Measurements from ENCODE around the gene NTN3. TPM values are rescaled to one million over a fixed set of nuclear protein-coding genes. Genes with fewer than 3 reads are reported as not detected.

Gene NTN3
- total RNA-seq, 3 donors from 2014 or later, result 0.44 TPM; not detected in 2

DNA sequence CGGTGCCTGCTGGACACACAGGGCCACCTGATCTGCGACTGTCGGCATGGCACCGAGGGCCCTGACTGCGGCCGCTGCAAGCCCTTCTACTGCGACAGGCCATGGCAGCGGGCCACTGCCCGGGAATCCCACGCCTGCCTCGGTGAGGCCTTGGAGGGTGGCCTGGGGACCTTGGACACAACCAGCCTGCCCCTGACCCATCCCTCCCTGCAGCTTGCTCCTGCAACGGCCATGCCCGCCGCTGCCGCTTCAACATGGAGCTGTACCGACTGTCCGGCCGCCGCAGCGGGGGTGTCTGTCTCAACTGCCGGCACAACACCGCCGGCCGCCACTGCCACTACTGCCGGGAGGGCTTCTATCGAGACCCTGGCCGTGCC is 1.4 kb downstream of the NTN3 start:
- no peak for DNase-seq
- Histone ChIP-seq H3K9me3 (no peaks in the 10 kb centered on the region), H3K4me3 (no peak overlapping the region), H3K4me1 (ENCODE audit: low read depth) (peaks cover 43% of the 10 kb centered on the region), H3K36me3 (ENCODE audit: low read depth) (no peaks in the 10 kb centered on the region)
- ATAC-seq, result no peak
- TF ChIP-seq, protein P1, sequence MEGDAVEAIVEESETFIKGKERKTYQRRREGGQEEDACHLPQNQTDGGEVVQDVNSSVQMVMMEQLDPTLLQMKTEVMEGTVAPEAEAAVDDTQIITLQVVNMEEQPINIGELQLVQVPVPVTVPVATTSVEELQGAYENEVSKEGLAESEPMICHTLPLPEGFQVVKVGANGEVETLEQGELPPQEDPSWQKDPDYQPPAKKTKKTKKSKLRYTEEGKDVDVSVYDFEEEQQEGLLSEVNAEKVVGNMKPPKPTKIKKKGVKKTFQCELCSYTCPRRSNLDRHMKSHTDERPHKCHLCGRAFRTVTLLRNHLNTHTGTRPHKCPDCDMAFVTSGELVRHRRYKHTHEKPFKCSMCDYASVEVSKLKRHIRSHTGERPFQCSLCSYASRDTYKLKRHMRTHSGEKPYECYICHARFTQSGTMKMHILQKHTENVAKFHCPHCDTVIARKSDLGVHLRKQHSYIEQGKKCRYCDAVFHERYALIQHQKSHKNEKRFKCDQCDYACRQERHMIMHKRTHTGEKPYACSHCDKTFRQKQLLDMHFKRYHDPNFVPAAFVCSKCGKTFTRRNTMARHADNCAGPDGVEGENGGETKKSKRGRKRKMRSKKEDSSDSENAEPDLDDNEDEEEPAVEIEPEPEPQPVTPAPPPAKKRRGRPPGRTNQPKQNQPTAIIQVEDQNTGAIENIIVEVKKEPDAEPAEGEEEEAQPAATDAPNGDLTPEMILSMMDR (IDR thresholded peaks at IDR 0.05), result no peak
- intact Hi-C loops (cut with DNase I, micrococcal nuclease), result no loop called here

DNA sequence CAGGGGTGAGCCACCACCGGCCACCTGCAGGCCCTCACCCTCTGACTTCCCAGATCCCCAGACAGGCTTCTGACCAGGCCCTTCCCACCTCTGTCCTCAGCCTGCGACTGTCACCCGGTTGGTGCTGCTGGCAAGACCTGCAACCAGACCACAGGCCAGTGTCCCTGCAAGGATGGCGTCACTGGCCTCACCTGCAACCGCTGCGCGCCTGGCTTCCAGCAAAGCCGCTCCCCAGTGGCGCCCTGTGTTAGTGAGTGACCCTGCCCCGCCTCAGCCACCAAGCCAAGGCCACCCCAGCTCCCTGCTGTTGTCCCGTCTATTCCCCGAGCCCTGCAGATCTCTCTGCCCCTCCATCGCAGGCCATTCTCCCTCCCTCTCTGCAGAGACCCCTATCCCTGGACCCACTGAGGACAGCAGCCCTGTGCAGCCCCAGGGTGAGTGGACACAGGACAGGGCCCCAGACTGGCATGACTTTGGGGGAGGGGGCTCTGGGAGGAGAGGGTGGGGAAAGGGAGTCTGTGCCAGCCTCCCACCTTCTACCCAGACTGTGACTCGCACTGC is 1.9 kb downstream of the NTN3 start:
- Histone ChIP-seq H3K4me3 (no peak overlapping the region), H3K36me3 (ENCODE audit: low read depth) (no peaks in the 10 kb centered on the region), H3K9me3 (no peaks in the 10 kb centered on the region), H3K4me1 (ENCODE audit: low read depth) (peaks cover 38% of the 10 kb centered on the region)
- intact Hi-C loops (cut with DNase I, micrococcal nuclease), result no loop called here
- no peak for DNase-seq
- ATAC-seq, result no peak
- TF ChIP-seq, protein P1 (IDR thresholded peaks at IDR 0.05), result no peak

- H3K36me3 ChIP-seq (ENCODE audit: low read depth), result no peaks in the 10 kb centered on the region
- no peak for ATAC-seq
- intact Hi-C loops (cut with DNase I, micrococcal nuclease), result no loop called here
- H3K9me3 ChIP-seq, result no peaks in the 10 kb centered on the region
- TF ChIP-seq, protein P1 (IDR thresholded peaks at IDR 0.05), result no peak
- peak in 1 of 3 donors; percentile 66 for DNase-seq
- peaks cover 33% of the 10 kb centered on the region for H3K4me1 ChIP-seq (ENCODE audit: low read depth)
- H3K4me3 ChIP-seq, result no peak overlapping the region
Observed at GRCh38 chr16:2473446-2473926, 2.4 kb downstream of the NTN3 start.

DNA sequence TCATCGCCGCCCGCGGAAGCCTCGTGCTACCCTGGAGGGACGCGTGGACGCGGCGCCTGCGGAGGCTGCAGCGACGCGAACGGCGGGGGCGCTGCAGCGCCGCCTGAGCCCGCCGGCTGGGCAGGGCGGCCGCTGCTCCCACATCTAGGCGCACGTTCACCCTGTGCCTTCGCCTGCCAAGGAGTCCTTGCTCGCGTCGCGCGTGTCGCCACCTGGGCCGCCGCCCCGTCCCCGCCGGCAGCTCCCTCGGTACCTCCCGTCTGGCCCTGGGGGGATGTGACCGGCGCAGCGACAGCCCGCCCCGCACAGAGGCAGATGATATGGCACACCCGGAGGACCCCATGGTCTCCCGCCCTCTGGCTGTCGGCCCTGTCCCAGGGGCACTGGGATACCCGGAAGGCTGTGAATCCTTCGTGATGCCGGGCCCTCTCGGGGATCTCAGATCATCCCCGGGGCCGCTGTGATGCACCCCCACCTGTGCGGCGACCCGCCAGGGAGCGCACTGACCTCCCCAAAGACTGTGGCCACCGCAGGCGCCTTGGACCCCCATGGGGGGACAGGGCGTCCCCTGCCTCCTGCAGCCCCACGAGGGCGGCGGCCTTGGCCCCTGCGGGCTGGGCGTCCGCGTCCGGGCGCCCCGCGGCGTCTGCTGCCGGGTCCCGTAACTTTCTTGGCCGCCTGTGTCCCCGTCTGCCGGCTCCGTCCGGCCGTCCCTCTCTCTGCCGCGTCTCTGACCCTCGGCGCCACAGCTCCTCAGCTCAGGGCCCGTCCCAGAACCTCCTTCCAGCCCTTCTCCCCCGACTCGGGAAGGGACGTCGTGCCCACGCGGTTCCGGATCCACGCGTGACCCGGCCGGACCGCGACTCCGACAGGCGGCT is 3.1 kb downstream of the NTN3 start:
- ATAC-seq (peak; percentile 77), DNase-seq (peak; percentile 59 to 75 (median 75))
- Histone ChIP-seq H3K36me3 (ENCODE audit: low read depth) (no peaks in the 10 kb centered on the region), H3K4me1 (ENCODE audit: low read depth) (peaks cover 26% of the 10 kb centered on the region), H3K9me3 (no peaks in the 10 kb centered on the region), H3K4me3 (peak overlapping the region; percentile 54)
- TF ChIP-seq, protein P1 (IDR thresholded peaks at IDR 0.05), result peak; percentile 50
- intact Hi-C loops (cut with DNase I, micrococcal nuclease), result no loop called here

- Histone ChIP-seq H3K4me1 (ENCODE audit: low read depth) (peaks cover 24% of the 10 kb centered on the region), H3K36me3 (ENCODE audit: low read depth) (no peaks in the 10 kb centered on the region), H3K4me3 (peak within 1 kb of the TSS; percentile 54), H3K9me3 (no peaks in the 10 kb centered on the region)
- peak; percentile 87 to 94 (median 90) for DNase-seq
- peak; percentile 88 for ATAC-seq
- intact Hi-C loops (cut with DNase I, micrococcal nuclease), result no loop called here
- TF ChIP-seq, protein P1 (IDR thresholded peaks at IDR 0.05), result no peak
Observed at GRCh38 chr16:2474877-2475412, 3.8 kb downstream of the NTN3 start, which contains the start of gene TBC1D24. Gene TBC1D24, plus strand, starts transcription at chr16:2475127. Its CDS starts 21,022 bp downstream, at chr16:2496149.

Data from mucosa of descending colon (tissue), 3 donors.